GM19023 (cell line): ENCODE measurements around the gene DNAJC24.
"Not testable (repeated sequence)": the region's sequence is repeated elsewhere in the genome, so short reads cannot be mapped to it uniquely, and the experiment has no call there.

Experiments used
- ATAC-seq: cut with Tn5 transposase; IDR thresholded peaks from one replicate; pipeline ENCODE4 v1.9.1; 2021; ENCODE audit warnings: mild to moderate bottlenecking, moderate library complexity; ENCODE audit not compliant: unreplicated experiment

DNAJC24 gene

GRCh38 chr11:31369348-31370329 lies at the start of gene DNAJC24, which contains the start of gene DCDC1:
Gene DNAJC24, plus strand, starts transcription at chr11:31369860. Its CDS starts 889 bp downstream, at chr11:31370749.
Gene DCDC1, minus strand, starts transcription at chr11:31369739. Its CDS starts 41,459 bp downstream, at chr11:31328280.
- peak; percentile 99 for ATAC-seq

- not testable (repeated sequence) for ATAC-seq
These were observed 48.2 kb upstream of the DNAJC24 start for GRCh38 chr11:31321494-31321893.

DNA sequence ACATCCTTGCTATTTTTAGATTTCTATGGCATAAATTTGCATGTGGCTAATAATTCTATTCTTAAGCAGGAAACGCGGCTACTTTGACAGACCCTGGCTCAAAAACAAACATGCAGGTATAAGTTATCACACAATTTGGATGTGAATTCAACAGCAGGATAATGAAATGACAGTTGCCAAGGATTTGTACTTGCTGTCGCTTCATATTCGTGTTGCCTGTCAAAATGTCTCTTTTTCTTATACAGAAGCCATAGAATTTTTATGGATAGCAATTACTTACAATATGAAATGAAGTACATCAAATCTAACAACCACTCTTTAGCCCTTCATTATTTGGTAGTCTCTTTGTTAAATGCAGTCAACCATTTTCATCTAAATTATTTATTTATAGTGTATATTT lies 46.5 kb upstream of the DNAJC24 start:
- ATAC-seq = no peak

- no peak for ATAC-seq
These were observed 44.5 kb upstream of the DNAJC24 start for GRCh38 chr11:31325160-31325559.

GRCh38 chr11:31326470-31327148 lies 43.1 kb upstream of the DNAJC24 start:
- ATAC-seq = no peak

DNA sequence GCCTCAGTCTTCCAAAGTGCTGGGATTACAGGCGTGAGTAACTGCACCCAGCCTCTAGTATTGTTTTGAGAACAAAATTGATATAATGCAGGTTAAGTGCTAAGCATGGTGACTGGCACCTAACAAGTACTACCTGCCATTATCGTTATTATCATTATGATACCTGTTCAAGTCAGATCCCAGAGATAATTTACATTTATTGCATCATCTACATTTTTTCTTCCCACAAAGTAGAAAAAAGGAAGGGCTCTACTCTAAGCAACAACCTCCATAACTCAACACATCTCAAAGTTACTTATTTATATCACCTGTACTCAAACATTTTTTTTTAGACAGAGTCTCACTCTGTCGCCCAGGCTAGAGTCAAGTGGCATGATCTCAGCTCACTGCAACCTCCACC lies 42.2 kb upstream of the DNAJC24 start:
- no peak for ATAC-seq

DNA sequence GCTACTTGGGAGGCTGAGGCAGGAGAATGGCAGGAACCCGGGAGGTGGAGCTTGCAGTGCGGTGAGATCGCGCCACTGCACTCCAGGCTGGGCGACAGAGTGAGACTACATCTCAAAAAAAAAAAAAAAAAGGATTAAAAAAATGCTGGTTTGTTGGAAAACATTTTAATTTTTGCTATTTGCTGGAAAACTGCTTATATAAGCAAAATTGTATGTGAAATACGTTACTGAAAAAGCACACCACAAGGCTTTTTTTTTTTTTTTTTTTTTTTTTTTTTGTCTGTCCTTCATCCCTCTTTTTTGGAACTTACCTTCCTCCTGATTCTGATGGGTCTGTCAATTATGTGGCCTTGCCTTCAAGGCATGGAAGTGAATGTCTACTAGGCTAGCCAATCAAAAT lies 41.0 kb upstream of the DNAJC24 start:
- no peak for ATAC-seq

GRCh38 chr11:31337806-31338205 lies 31.9 kb upstream of the DNAJC24 start:
- ATAC-seq = no peak

DNA sequence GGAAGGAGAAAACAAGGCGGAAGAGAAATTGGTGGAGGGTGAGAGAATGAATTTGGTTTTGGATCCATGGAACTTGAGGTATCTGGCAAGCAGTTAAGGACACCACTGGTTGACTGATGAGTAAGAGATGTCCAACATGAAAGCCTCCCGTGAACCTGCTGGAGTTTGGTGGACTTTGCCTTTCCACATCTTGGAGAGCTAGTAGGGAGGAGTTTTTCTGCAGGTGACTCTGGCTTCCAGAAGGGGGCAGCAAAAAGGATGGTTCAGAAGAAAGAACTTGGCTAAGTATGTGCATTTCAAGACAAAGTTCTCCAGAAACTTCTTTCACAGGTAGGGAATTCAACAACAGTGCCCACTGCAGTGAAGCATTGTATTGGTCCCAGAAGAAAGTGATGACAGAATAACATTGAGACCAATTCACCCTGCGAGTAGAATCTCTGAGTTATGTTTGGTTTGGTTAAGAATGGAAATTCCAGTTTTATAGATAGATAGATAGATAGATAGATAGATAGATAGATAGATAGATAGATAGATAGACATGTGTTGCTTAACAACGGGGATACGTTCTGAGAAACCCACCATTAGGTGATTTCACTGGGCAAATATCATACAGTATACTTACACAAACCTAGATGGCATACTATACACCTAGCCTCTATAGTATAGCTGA lies 28.6 kb upstream of the DNAJC24 start:
- no peak for ATAC-seq

- ATAC-seq = no peak
These were observed 18.5 kb upstream of the DNAJC24 start for GRCh38 chr11:31351168-31351567.

- no peak for ATAC-seq
These were observed 14.5 kb upstream of the DNAJC24 start for GRCh38 chr11:31355131-31355530.

DNA sequence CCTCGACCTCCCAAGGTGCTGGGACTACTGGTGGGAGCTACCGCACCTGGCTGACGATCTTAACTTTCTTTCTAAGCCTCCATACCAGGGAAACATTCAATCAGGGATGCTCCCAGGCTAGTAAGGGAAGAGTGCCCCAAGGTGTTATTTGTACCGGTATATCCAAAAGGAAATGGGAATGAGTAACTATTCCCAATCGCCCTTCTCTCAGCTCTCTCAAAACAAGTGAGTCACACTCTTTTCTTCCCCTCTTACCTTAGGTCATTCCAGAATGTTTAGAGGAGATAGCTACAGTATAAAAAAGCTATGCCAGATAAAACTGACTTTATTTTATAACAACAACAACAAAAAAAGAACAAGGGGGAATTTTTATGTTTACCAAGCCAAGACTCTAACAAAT lies 13.8 kb upstream of the DNAJC24 start:
- no peak for ATAC-seq

- ATAC-seq = no peak
These were observed 7.9 kb upstream of the DNAJC24 start for GRCh38 chr11:31361743-31362142.

- ATAC-seq = no peak
These were observed 2.9 kb upstream of the DNAJC24 start for GRCh38 chr11:31366795-31367194.

- no peak for ATAC-seq
These were observed 6.2 kb downstream of the DNAJC24 start for GRCh38 chr11:31375879-31376278.

DNA sequence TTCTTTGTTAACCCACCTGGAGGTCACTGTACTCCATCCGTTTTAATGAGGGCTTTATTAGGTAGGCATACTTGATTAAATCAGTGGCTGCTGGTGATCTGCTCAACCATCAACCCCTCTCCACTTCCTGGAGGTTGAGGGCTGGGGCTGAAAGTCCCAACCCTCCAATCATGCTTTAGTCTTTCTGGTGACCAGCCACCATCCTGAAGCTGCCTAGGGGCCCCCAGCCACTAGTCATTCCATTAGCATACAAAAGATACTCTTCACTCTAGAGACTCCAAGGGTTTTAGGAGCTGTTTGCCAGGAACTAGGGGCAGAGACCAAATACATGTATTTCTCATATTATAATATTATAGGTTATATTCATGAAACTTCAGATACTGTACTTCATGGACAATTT lies 13.5 kb downstream of the DNAJC24 start:
- no peak for ATAC-seq

DNA sequence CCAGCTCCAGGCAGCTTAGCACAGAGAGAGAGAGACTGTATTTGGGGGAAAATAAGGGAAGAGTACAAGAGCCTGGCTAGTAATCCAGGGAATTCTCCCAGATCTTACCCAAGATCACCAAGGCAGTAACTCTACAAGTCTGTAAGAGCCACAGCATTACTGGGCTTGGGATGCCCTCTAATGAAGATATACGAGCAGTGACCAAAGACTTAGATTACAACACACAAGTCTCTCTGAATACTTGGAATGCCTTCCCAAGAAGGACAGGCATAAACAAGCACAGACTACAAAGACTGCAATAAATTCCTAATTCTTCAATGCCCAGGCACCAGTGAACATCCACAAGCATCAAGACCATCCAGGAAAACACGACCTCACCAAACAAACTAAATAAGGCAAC lies 17.7 kb downstream of the DNAJC24 start:
- no peak for ATAC-seq

DNA sequence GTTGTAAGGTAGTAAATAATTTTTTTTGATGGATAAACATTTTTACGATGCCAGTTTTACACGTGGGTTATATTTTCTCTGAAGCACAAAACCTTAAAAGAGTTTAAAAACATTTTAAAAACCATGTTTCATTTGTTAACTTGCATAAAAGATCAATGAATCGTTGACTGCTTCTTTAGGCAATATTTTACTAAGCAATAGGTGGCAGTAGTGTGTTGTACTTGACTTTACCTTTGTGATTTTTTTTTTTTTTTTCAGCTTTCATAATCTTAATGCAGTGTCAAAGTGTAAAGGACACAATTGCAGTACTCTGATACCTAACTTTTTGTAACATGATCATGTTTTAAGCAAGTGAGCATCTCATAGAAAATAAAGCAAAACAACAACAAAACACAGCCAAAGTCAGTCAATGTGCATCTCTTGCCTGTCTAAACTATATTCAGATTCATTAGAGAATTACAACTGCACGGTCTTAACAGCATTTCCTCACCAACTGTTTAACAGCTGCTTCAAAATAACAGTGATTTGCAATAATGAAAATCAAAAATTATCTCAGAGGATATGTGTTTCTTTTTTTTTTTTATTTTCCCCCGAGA lies 27.7 kb downstream of the DNAJC24 start:
- no peak for ATAC-seq

- no peak for ATAC-seq
These were observed 35.0 kb downstream of the DNAJC24 start for GRCh38 chr11:31404614-31405013.

DNA sequence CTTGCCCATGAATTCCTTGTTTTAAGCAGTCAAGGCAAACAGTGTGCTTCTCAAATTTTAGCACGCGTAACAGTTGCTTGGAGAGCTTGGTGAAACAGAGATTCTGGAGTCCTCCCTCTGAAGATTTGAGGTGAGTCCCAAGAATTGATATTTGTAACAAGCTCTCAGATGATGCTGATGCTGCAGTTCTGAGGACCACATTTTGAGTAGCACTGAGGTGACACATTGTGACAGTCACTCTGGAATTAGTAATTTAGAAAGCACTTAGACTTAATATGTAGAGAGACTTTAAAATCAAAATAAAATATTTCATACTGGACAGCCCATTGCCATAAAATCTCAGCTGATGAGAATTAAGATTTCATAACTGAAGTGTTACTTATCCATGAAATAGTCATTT lies 38.5 kb downstream of the DNAJC24 start:
- ATAC-seq = no peak

GRCh38 chr11:31412946-31413345 lies 43.3 kb downstream of the DNAJC24 start:
- ATAC-seq = no peak
